Measurements from ENCODE around the gene WASHC2A. TPM values are rescaled to one million over a fixed set of nuclear protein-coding genes. Genes with fewer than 3 reads are reported as not detected.
"Not testable (repeated sequence)": the region's sequence is repeated elsewhere in the genome, so short reads cannot be mapped to it uniquely, and the experiment has no call there.

The WASHC2A gene
- polyA plus RNA-seq, 1 of the 3 experiments (the other 2 are of a cell fraction): 16.9 TPM

DNA sequence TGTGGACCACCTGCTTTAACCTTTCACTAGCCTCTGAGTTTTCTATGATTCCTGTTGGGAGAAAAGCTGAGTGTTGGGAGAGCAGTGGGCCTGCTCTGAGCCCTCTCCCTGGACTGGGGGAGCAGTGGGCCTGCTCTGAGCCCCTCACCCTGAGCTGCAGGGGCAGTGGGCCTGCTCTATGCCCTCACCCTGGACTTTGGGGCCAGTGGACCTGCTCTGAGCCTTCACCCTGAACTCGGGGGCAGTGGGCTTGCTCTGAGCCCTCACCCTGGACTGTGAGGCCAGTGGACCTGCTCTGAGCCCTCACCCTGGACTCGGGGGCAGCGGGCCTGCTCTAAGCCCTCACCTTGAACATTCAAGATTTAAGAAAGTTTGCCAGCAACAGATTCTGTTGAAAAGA is 46.1 kb upstream of the WASHC2A start:
- Histone ChIP-seq H3K9me2 (no peaks in the 10 kb centered on the region), H3K4me2 (no peak overlapping the region)
- CTCF ChIA-PET: no interaction called here

DNA sequence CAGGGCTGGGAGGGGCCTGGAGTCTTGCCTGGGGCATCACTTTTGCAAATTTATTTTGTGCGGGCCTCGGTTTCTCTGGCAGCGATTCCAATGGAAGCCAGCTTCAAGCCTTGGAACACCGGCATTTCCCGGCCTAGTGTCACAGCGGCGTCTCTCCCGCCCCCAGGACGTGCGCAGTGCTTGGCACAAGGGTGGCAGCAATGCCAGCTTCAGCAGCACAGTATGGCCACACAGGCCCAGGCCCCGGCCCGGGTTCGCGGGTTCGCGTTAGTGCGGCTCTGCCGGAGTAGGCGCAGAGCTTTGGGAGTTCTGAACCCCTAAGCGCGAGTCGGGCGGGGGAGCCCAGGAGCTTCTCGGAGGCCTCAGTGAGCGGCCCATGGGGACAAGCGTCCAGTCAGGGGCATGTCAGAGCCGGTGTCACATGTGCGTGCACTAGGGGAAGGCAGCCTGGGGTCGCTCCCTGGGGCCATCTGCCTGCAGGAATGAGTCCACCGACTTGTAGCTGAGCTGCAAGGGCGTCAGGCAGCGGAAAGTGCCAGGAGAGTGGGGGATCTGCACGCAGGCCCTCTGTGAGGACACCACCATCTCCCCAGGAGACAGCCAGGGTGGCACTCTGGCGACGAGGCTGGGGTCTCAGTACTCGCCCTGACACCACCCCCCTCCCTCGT is 42.9 kb upstream of the WASHC2A start:
- POLR2A ChIA-PET; H3K4me3 ChIP-seq (ENCODE audit: low read depth in 2 of 2, low read length in 1 of 2); H3K27me3 ChIP-seq (ENCODE audit: insufficient read depth); H3K9me3 ChIP-seq; H3K9ac ChIP-seq; H3K36me3 ChIP-seq (replicated peaks in 1 of 2; ENCODE audit: control insufficient read depth in 1 of 2, insufficient read depth in 2 of 2, low read length in 1 of 2); H3K4me2 ChIP-seq; H3K79me2 ChIP-seq (ENCODE audit: insufficient read depth); H3K9me2 ChIP-seq; H3K27ac ChIP-seq (ENCODE audit: low read depth in 2 of 2, low read length in 1 of 2); H3K4me1 ChIP-seq (ENCODE audit: control insufficient read depth in 1 of 2, insufficient read depth in 2 of 2, low read depth in 1 of 2, low read length in 1 of 2); H4K20me1 ChIP-seq (ENCODE audit: insufficient read depth); H2AFZ ChIP-seq (ENCODE audit: low read depth); CTCF ChIA-PET; H3F3A ChIP-seq (replicated peaks; ENCODE audit: insufficient read depth); DNase-seq: not testable (repeated sequence)
- 39% methylated on average over 14 of the region's 37 CpGs for WGBS (ENCODE audit: low lambda C conversion rate)

More for the DNA sequence above, 46.1 kb upstream of the WASHC2A start:
- DNase-seq: no peak
- Histone ChIP-seq H4K20me1 (ENCODE audit: insufficient read depth) (no peaks in the 10 kb centered on the region), H3F3A (replicated peaks; ENCODE audit: insufficient read depth) (no peaks in the 10 kb centered on the region), H3K27me3 (ENCODE audit: insufficient read depth) (no peaks in the 10 kb centered on the region), H3K4me3 (ENCODE audit: low read depth in 2 of 2, low read length in 1 of 2) (no peak overlapping the region), H3K36me3 (replicated peaks in 1 of 2; ENCODE audit: control insufficient read depth in 1 of 2, insufficient read depth in 2 of 2, low read length in 1 of 2) (no peaks in the 10 kb centered on the region), H3K9me3 (no peaks in the 10 kb centered on the region), H3K27ac (ENCODE audit: low read depth in 2 of 2, low read length in 1 of 2) (no peak overlapping the region), H3K9ac (no peak overlapping the region), H3K79me2 (ENCODE audit: insufficient read depth) (no peaks in the 10 kb centered on the region), H3K4me1 (ENCODE audit: control insufficient read depth in 1 of 2, insufficient read depth in 2 of 2, low read depth in 1 of 2, low read length in 1 of 2) (peaks cover 0 to 6% of the 10 kb centered on the region in 2 experiments; a peak in 1 of 4 replicates), H2AFZ (ENCODE audit: low read depth) (no peak overlapping the region)
- 69% methylated on average over 2 of the region's 3 CpGs for WGBS (ENCODE audit: low lambda C conversion rate)
- TF ChIP-seq MEF2A (IDR thresholded peaks at IDR 0.05; ENCODE audit: borderline replicate concordance, low read depth) (no peak), FOSL2 (IDR thresholded peaks at IDR 0.05; ENCODE audit: borderline replicate concordance, low read depth) (no peak), REST (IDR thresholded peaks at IDR 0.05; ENCODE audit: low read depth, low read length) (no peak)
- POLR2A ChIA-PET: no interaction called here

- H3K9ac ChIP-seq: no peak overlapping the region
- no peaks in the 10 kb centered on the region for H3F3A ChIP-seq (replicated peaks; ENCODE audit: insufficient read depth)
- H3K79me2 ChIP-seq (ENCODE audit: insufficient read depth): no peaks in the 10 kb centered on the region
- H2AFZ ChIP-seq (ENCODE audit: low read depth): no peak overlapping the region
- no peaks in the 10 kb centered on the region for H3K9me3 ChIP-seq
- H3K27me3 ChIP-seq (ENCODE audit: insufficient read depth): no peaks in the 10 kb centered on the region
- H3K36me3 ChIP-seq (replicated peaks in 1 of 2; ENCODE audit: control insufficient read depth in 1 of 2, insufficient read depth in 2 of 2, low read length in 1 of 2): no peaks in the 10 kb centered on the region
- no peak for DNase-seq
- H3K4me3 ChIP-seq (ENCODE audit: low read depth in 2 of 2, low read length in 1 of 2): no peak overlapping the region
- H3K4me1 ChIP-seq (ENCODE audit: control insufficient read depth in 1 of 2, insufficient read depth in 2 of 2, low read depth in 1 of 2, low read length in 1 of 2): no peaks in the 10 kb centered on the region
- 83% methylated on average over 10 of the region's 14 CpGs for WGBS (ENCODE audit: low lambda C conversion rate)
- H3K4me2 ChIP-seq: no peak overlapping the region
- CTCF ChIA-PET: no interaction called here
- POLR2A ChIA-PET: no interaction called here
- no peak for TF ChIP-seq YY1 (IDR thresholded peaks at IDR 0.05; ENCODE audit: low read depth)
- no peak for TF ChIP-seq USF2 (IDR thresholded peaks at IDR 0.05; ENCODE audit: borderline replicate concordance, low read depth, low read length)
- no peak for TF ChIP-seq MXI1 (IDR thresholded peaks at IDR 0.05; ENCODE audit: low read depth, low read length)
- TF ChIP-seq, protein P1, sequence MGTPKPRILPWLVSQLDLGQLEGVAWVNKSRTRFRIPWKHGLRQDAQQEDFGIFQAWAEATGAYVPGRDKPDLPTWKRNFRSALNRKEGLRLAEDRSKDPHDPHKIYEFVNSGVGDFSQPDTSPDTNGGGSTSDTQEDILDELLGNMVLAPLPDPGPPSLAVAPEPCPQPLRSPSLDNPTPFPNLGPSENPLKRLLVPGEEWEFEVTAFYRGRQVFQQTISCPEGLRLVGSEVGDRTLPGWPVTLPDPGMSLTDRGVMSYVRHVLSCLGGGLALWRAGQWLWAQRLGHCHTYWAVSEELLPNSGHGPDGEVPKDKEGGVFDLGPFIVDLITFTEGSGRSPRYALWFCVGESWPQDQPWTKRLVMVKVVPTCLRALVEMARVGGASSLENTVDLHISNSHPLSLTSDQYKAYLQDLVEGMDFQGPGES (IDR thresholded peaks at IDR 0.05; ENCODE audit: low read depth, low read length): no peak
- no peaks in the 10 kb centered on the region for H3K9me2 ChIP-seq
- no peak overlapping the region for H3K27ac ChIP-seq (ENCODE audit: low read depth in 2 of 2, low read length in 1 of 2)
- no peaks in the 10 kb centered on the region for H4K20me1 ChIP-seq (ENCODE audit: insufficient read depth)
Observed at GRCh38 chr10:50025627-50026026, 42.1 kb upstream of the WASHC2A start.

Data from SK-N-SH (cell line).